ENCODE results near the gene HMCN2.

HMCN2 gene

GRCh38 chr9:130288926-130289690, 23.5 kb downstream of the HMCN2 start:
- TF ChIP-seq CTCF (IDR thresholded peaks at IDR 0.05; ENCODE audit: low read length) (no peak), EZH2phosphoT487 (IDR thresholded peaks at IDR 0.05; ENCODE audit: low read length) (no peak), EZH2 (optimal IDR thresholded peaks at IDR 0.05; ENCODE audit: low read depth, low read length) (no peak)
- no peak overlapping the region for H3K4me3 ChIP-seq (ENCODE audit: low read length)
- H3K36me3 ChIP-seq (replicated peaks; ENCODE audit: insufficient read depth, low read length): no peaks in the 10 kb centered on the region
- H3K27ac ChIP-seq (ENCODE audit: low read length): no peak overlapping the region
- no peaks in the 10 kb centered on the region for H3K4me1 ChIP-seq (ENCODE audit: low read length)
- no peak overlapping the region for H3K9ac ChIP-seq (ENCODE audit: low read length)
- no peak overlapping the region for H2AFZ ChIP-seq (ENCODE audit: low read length)
- no peaks in the 10 kb centered on the region for H3K9me2 ChIP-seq (replicated peaks; ENCODE audit: insufficient read depth, low read length)
- H4K20me1 ChIP-seq (ENCODE audit: insufficient read depth, low read length): no peaks in the 10 kb centered on the region
- no peaks in the 10 kb centered on the region for H3K79me2 ChIP-seq (ENCODE audit: low read length)
- no peak overlapping the region for H3K4me2 ChIP-seq (ENCODE audit: low read depth, low read length)
- H3K9me3 ChIP-seq (replicated peaks; ENCODE audit: insufficient read depth, low read length): no peaks in the 10 kb centered on the region
- peaks cover 98% of the 10 kb centered on the region for H3K27me3 ChIP-seq (replicated peaks; ENCODE audit: insufficient read depth, low read length)
- DNase-seq: no peak
- no peaks in the 10 kb centered on the region for H3F3A ChIP-seq (ENCODE audit: insufficient read depth, low read length)

- H3K4me3 ChIP-seq (ENCODE audit: low read length): no peak overlapping the region
Measured at GRCh38 chr9:130289711-130290241, 24.2 kb downstream of the HMCN2 start.

GRCh38 chr9:130290291-130291181, 25.0 kb downstream of the HMCN2 start:
- Histone ChIP-seq H3K9me2 (replicated peaks; ENCODE audit: insufficient read depth, low read length) (no peaks in the 10 kb centered on the region), H3K9ac (ENCODE audit: low read length) (no peak overlapping the region), H3K4me3 (ENCODE audit: low read length) (no peak overlapping the region), H3K27me3 (replicated peaks; ENCODE audit: insufficient read depth, low read length) (peaks cover 98% of the 10 kb centered on the region), H3K4me2 (ENCODE audit: low read depth, low read length) (no peak overlapping the region), H3K4me1 (ENCODE audit: low read length) (no peaks in the 10 kb centered on the region), H4K20me1 (ENCODE audit: insufficient read depth, low read length) (no peaks in the 10 kb centered on the region), H3K9me3 (replicated peaks; ENCODE audit: insufficient read depth, low read length) (no peaks in the 10 kb centered on the region), H3F3A (ENCODE audit: insufficient read depth, low read length) (no peaks in the 10 kb centered on the region), H3K79me2 (ENCODE audit: low read length) (no peaks in the 10 kb centered on the region), H2AFZ (ENCODE audit: low read length) (no peak overlapping the region), H3K36me3 (replicated peaks; ENCODE audit: insufficient read depth, low read length) (no peaks in the 10 kb centered on the region), H3K27ac (ENCODE audit: low read length) (no peak overlapping the region)
- TF ChIP-seq EZH2 (optimal IDR thresholded peaks at IDR 0.05; ENCODE audit: low read depth, low read length): no peak
- no peak for DNase-seq

More at GRCh38 chr9:130289711-130290241, 24.2 kb downstream of the HMCN2 start:
- Histone ChIP-seq H3K79me2 (ENCODE audit: low read length) (no peaks in the 10 kb centered on the region), H3K4me1 (ENCODE audit: low read length) (no peaks in the 10 kb centered on the region), H3K9ac (ENCODE audit: low read length) (no peak overlapping the region), H3K27me3 (replicated peaks; ENCODE audit: insufficient read depth, low read length) (peaks cover 98% of the 10 kb centered on the region), H3F3A (ENCODE audit: insufficient read depth, low read length) (no peaks in the 10 kb centered on the region), H3K9me2 (replicated peaks; ENCODE audit: insufficient read depth, low read length) (no peaks in the 10 kb centered on the region), H3K4me2 (ENCODE audit: low read depth, low read length) (no peak overlapping the region), H3K27ac (ENCODE audit: low read length) (no peak overlapping the region), H4K20me1 (ENCODE audit: insufficient read depth, low read length) (no peaks in the 10 kb centered on the region), H3K9me3 (replicated peaks; ENCODE audit: insufficient read depth, low read length) (no peaks in the 10 kb centered on the region), H3K36me3 (replicated peaks; ENCODE audit: insufficient read depth, low read length) (no peaks in the 10 kb centered on the region), H2AFZ (ENCODE audit: low read length) (no peak overlapping the region)
- no peak for DNase-seq
- TF ChIP-seq CTCF (IDR thresholded peaks at IDR 0.05; ENCODE audit: low read length) (no peak), EZH2phosphoT487 (IDR thresholded peaks at IDR 0.05; ENCODE audit: low read length) (no peak), EZH2 (optimal IDR thresholded peaks at IDR 0.05; ENCODE audit: low read depth, low read length) (no peak)
